Measurements from ENCODE around the gene SAAL1. TPM values are rescaled to one million over a fixed set of nuclear protein-coding genes. Genes with fewer than 3 reads are reported as not detected.
A peak's percentile ranks its signal among the peaks of the same experiment; 100 is the strongest.

The SAAL1 gene
- total RNA-seq, 2 donors from 2014 or later: 13.3 to 31.1 TPM

DNA sequence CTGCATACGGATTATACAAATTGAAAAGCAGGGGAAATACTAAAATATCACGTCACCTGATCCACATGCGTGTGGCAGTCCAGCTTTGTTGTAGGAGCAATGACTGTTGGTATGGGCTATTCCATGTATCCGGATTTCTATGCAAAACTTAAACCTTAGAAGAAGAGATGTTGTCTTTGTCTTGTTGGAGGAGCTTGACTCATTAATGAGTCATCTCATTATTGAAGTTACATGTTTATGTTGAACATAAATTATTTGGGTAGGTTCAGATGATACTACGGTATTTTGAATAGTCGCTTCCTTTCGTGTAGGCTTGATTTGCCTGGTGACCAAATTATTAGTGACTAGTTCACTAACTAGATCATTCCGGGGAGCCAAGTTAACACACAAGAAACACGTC, 806 bp upstream of the SAAL1 start:
- Mint-ChIP-seq H3K36me3 (ENCODE audit: low read depth) (peaks cover 19% of the 10 kb centered on the region), H3K27ac (no peak overlapping the region), H3K4me3 (peak overlapping the region; percentile 93), H3K9me3 (no peaks in the 10 kb centered on the region), H3K4me1 (peaks cover 14% of the 10 kb centered on the region), H3K27me3 (peaks cover 14% of the 10 kb centered on the region)
- no peak for ATAC-seq (replicated peaks)

DNA sequence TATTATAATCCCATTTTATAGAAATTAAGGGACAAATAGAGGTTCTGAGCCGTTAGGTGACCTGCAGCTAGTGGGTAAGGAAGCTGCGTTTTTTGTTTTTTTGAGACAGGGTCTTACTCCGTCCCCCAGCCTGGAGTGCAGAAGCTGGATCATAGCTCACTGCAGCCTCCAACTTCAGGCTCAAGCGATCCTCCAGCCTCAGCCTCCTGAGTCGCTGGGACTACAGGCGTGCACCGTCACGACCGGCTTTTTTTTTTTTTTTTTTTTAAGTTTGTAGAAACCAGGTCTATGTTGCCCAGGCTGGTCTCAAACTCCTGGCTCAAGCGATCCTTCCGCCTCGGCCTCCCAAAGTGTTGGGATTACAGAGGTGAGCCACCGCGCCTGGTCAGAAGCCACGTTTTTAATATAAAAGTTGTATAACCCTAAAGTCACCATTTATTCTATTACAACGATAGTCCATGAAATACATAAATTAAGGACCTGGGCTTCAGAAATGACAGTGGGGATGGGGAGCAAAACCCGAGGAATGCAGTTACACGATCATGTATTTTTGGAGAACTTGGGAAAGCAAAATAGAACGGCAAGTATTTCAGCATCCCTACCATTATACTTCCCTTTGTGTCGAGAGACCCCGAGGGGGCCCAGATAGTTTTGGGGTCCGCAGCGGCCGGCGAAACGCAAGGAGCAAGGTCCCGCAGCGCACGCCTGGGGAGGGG, 638 bp downstream of the SAAL1 start:
- Mint-ChIP-seq H3K27ac (peak overlapping the region; percentile 90), H3K9me3 (no peaks in the 10 kb centered on the region), H3K4me3 (peak overlapping the region; percentile 93), H3K27me3 (peaks cover 5% of the 10 kb centered on the region), H3K36me3 (ENCODE audit: low read depth) (peaks cover 33% of the 10 kb centered on the region), H3K4me1 (peaks cover 21% of the 10 kb centered on the region)
- no peak for ATAC-seq (replicated peaks)

DNA sequence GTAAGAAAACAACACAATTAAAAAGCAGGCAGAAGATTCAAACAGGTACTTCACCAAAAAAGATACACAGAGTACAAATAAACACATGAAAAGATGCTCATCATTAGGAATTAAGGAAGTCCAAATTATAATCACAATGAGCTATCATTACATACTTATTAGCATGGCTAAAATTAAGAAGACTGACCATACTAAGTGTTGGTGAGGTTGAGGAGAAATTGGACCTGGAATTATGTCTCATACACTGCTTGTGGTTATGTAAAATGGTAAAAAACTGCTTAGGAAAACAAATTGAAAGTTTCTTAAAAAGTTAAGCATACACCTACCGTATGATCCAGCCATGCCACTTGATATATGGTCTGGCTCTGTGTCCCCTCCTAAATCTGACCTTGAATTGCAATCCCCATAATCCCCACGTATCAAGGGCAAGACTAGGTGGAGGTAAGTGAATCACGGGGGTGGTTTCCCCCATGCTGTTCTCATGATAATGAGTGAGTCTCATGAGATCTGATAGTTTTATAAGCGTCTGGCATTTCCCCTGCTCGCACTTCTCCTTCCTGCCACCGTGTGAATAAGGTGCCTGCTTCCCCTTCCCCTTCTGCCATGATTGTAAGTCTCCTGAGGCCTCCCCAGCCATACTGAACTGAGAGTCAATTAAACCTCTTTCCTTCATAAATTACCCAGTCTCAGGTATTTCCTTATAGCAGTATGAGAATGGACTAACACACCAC, 4.8 kb downstream of the SAAL1 start:
- peak overlapping the region; percentile 16 for H3K27ac Mint-ChIP-seq

DNA sequence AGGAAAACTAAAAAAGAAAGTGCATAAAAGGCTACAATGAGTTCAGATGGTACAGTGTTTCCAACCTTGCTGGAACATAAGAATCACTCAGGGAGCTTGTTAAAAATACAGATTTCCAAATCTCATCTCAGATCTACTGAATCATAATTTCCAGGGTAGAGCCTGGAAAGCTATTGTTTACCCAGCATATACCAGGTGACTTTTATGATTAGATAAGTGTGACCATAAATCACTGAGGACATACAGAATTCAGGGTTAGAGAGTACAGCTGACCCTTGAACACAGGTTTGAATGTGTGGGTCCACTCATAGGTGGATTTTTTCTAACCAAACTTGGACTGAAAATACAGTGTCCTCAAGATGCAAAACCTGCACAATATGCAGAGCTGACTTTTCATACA, 11.9 kb downstream of the SAAL1 start:
- Mint-ChIP-seq H3K9me3 (no peaks in the 10 kb centered on the region), H3K4me1 (no peaks in the 10 kb centered on the region), H3K27me3 (no peaks in the 10 kb centered on the region), H3K4me3 (no peak overlapping the region), H3K27ac (no peak overlapping the region), H3K36me3 (ENCODE audit: low read depth) (peaks cover 78% of the 10 kb centered on the region)
- no peak for ATAC-seq (replicated peaks)

More for the DNA sequence above, 4.8 kb downstream of the SAAL1 start:
- H3K27me3 Mint-ChIP-seq: no peaks in the 10 kb centered on the region
- peaks cover 16% of the 10 kb centered on the region for H3K4me1 Mint-ChIP-seq
- no peaks in the 10 kb centered on the region for H3K9me3 Mint-ChIP-seq
- H3K36me3 Mint-ChIP-seq (ENCODE audit: low read depth): peaks cover 56% of the 10 kb centered on the region
- peak; percentile 12 for ATAC-seq (replicated peaks)
- H3K4me3 Mint-ChIP-seq: peak overlapping the region; percentile 14

DNA sequence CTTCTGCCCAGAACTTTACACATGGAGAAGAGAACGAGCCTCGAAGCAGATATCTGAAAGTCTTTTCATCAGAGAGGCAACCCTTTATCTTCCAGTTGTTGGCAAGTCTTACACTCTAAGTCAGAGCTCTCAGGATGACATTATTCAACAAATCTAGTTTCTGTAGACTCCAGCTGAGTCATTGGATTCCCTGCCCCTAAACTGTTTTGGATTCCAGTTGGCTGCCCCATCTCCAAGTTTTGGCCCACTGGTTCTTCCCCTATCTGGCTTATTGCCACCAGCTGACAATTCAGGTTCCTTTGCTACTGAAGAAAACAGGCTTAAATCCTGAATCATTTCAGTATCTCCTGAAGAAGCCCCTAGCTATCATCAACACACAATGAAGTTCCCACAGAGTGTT, 14.2 kb downstream of the SAAL1 start:
- no peaks in the 10 kb centered on the region for H3K27me3 Mint-ChIP-seq
- H3K9me3 Mint-ChIP-seq: no peaks in the 10 kb centered on the region
- H3K27ac Mint-ChIP-seq: no peak overlapping the region
- no peak for ATAC-seq (replicated peaks)
- no peaks in the 10 kb centered on the region for H3K4me1 Mint-ChIP-seq
- H3K4me3 Mint-ChIP-seq: no peak overlapping the region
- H3K36me3 Mint-ChIP-seq (ENCODE audit: low read depth): peaks cover 90% of the 10 kb centered on the region

DNA sequence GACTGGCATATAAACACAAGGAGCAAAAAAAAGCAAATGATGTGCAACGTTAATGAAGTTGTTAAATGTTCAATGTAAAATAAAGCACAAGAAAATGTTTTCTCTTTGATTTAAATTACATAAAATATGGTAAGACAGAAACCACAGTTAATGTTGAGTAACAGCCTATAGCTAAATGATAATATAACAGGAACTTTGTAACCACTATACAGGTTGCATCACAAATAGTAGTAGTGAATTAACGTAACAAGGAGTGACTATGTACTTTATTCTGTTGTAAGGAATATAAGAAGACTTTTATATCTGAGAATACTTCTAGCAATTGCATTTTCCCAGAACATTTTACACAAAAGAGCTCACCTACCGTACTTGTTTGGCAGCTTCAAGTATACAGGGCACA, 16.9 kb downstream of the SAAL1 start:
- Mint-ChIP-seq H3K4me1 (no peaks in the 10 kb centered on the region), H3K27ac (peak overlapping the region; percentile 28), H3K27me3 (no peaks in the 10 kb centered on the region), H3K36me3 (ENCODE audit: low read depth) (peaks cover 98% of the 10 kb centered on the region), H3K9me3 (no peaks in the 10 kb centered on the region), H3K4me3 (no peak overlapping the region)
- ATAC-seq (replicated peaks): no peak

DNA sequence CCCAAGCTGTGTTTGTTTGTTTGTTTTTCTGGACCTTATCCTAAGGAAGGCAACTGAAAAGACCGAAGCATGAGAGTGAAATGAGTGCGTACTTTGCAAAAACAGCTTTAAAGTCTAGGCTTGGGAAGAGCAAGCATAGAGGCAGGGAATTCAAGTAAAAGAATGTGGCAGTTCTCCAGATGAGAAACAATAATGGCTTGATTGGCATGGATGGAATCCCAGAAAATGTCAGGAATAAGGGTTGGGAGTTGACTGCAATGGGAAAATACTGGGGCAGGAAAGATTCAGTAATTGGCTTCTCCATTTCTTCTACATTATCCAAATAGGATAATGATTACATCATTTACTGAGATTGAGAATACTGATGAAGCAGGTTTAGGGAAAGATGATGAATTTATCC, 17.5 kb downstream of the SAAL1 start:
- Mint-ChIP-seq H3K4me1 (no peaks in the 10 kb centered on the region), H3K4me3 (no peak overlapping the region), H3K36me3 (ENCODE audit: low read depth) (peaks cover 98% of the 10 kb centered on the region), H3K27ac (no peak overlapping the region), H3K27me3 (no peaks in the 10 kb centered on the region), H3K9me3 (no peaks in the 10 kb centered on the region)
- ATAC-seq (replicated peaks): no peak

DNA sequence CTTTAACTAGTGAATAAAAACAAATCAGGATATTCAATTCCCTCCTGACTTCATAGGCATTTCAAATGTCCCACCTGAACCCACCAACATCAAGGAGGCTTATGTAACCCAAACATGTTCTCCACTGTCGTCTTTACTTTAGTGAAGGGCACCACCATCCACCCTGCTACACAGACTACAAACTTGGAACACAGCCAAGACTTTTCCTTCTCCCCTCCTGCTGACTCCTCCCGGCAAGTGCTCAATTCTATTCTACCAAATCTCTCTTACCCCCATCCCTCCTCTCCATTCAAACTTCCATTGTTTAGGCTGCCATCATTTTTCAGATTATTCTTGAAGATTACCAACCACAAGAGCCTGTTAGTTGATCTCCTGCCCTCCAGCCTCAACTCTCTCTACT, 24.3 kb downstream of the SAAL1 start:
- no peak overlapping the region for H3K4me3 Mint-ChIP-seq

DNA sequence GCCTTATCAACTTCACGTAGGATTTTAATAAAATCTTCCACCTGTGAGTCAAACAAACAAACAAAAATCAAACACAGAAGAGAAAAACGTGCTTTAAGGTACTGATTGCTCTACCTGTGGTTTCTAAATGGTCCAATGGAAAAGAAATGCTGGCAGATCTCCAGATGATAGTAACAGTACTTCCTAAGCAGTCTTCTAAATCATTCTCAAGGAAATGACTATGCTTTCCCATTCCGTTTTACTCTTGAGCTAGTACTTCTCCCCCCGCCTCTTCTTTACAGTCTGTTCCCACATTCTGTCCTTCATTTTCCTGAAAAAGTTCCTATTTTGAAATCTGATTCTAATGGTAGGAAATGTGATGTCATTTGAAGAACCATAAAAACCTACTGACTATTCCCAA, 25.4 kb downstream of the SAAL1 start:
- Mint-ChIP-seq H3K27ac (no peak overlapping the region), H3K27me3 (no peaks in the 10 kb centered on the region), H3K4me3 (no peak overlapping the region), H3K9me3 (no peaks in the 10 kb centered on the region), H3K36me3 (ENCODE audit: low read depth) (peaks cover 66% of the 10 kb centered on the region), H3K4me1 (no peaks in the 10 kb centered on the region)
- ATAC-seq (replicated peaks): no peak

More for the DNA sequence above, 24.3 kb downstream of the SAAL1 start:
- H3K9me3 Mint-ChIP-seq: no peaks in the 10 kb centered on the region
- H3K4me1 Mint-ChIP-seq: no peaks in the 10 kb centered on the region
- no peak for ATAC-seq (replicated peaks)
- H3K27me3 Mint-ChIP-seq: no peaks in the 10 kb centered on the region
- peak overlapping the region; percentile 64 for H3K27ac Mint-ChIP-seq
- H3K36me3 Mint-ChIP-seq (ENCODE audit: low read depth): peaks cover 77% of the 10 kb centered on the region

DNA sequence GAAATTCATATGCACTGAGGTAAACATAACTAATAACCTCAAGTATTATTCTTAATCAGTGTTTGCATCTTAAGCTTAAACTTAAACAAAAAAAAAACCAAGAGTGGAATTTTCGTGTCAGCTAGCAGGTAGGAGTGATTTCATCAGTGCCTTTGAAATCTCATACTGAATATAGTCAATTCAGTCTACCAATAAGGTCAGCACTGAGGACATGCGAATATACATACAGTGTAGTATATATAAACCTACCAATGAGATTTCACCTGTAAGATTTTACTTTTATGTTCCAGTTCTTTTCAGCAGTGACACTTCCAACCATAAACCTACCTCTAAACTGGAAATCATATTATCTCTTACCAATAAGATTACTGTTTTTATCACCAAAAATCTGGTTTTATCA, 27.0 kb downstream of the SAAL1 start:
- peaks cover 51% of the 10 kb centered on the region for H3K36me3 Mint-ChIP-seq (ENCODE audit: low read depth)
- no peak for ATAC-seq (replicated peaks)
- H3K27me3 Mint-ChIP-seq: no peaks in the 10 kb centered on the region

DNA sequence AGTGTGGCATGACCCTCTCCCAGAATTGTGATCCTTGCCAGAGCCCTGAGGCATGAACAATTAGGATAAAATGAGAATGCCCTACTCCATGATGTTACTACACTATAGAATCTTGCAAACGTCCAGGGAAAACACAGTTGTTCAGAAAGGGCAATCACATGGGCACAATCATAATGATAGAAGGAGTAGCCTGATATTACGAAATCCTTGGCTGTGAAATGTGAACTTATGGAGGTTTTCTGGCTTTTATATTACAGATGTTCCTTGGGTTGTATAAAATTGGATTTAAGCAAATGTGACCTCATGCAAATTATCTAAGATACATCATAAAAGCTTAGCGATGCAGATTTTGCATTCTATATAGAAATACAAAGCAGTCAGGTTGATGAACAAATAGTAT, 30.4 kb downstream of the SAAL1 start:
- Mint-ChIP-seq H3K27ac (no peak overlapping the region), H3K27me3 (no peaks in the 10 kb centered on the region), H3K4me3 (no peak overlapping the region), H3K4me1 (no peaks in the 10 kb centered on the region), H3K36me3 (ENCODE audit: low read depth) (peaks cover 17% of the 10 kb centered on the region), H3K9me3 (no peaks in the 10 kb centered on the region)
- ATAC-seq (replicated peaks): no peak

More for the DNA sequence above, 27.0 kb downstream of the SAAL1 start:
- H3K4me1 Mint-ChIP-seq: no peaks in the 10 kb centered on the region
- H3K27ac Mint-ChIP-seq: no peak overlapping the region
- no peaks in the 10 kb centered on the region for H3K9me3 Mint-ChIP-seq
- H3K4me3 Mint-ChIP-seq: no peak overlapping the region

DNA sequence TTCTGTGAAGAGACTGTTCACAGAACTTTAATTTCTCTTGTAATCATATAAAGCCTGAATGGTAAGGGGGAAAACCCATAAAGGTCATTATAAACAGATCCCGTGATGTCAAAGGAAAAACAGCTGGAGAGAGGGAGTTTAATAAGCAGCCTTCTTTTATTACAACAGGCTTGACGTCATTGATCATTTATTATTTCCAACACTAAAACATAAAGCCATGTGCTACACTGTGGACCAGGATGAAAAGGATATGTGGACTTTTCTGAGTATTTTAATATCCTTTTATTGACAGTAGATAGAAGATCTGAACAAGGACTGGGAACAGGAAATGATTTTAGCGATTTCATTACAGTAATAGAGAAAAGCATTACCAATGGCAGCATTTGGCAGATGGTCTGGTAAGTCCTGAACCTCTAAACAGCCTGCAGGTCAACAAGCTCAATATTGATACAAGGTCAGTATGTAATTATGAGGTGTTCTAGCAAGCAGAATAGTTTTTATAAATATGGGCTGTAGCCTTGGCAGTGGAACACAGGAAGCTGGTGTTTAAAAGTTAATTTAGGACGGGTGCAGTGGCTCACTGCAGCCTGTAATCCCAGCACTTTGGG, 34.7 kb downstream of the SAAL1 start:
- Mint-ChIP-seq H3K27ac (peak overlapping the region; percentile 43), H3K27me3 (no peaks in the 10 kb centered on the region), H3K4me3 (no peak overlapping the region), H3K4me1 (no peaks in the 10 kb centered on the region), H3K36me3 (ENCODE audit: low read depth) (no peaks in the 10 kb centered on the region), H3K9me3 (no peaks in the 10 kb centered on the region)
- no peak for ATAC-seq (replicated peaks)

DNA sequence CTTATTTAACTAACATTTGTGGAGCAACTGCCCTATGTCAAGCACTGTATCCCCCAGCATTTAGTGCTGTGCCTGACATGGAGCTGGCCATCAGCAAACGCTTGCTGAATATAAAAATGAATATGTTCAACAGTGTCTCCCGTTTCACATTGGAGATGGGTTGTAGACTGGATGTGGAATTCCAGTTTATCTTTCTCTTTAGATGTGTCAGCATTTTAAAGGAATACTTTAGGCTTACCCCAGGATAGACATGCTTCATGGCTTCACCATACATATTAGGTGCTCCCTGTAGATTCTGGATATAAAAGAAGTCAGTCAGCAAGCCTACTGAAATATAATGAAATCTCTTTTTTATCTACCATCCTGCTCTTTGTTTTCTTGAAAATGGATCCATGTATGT, 38.5 kb downstream of the SAAL1 start:
- no peaks in the 10 kb centered on the region for H3K4me1 Mint-ChIP-seq
- no peak for ATAC-seq (replicated peaks)
- no peaks in the 10 kb centered on the region for H3K36me3 Mint-ChIP-seq (ENCODE audit: low read depth)

DNA sequence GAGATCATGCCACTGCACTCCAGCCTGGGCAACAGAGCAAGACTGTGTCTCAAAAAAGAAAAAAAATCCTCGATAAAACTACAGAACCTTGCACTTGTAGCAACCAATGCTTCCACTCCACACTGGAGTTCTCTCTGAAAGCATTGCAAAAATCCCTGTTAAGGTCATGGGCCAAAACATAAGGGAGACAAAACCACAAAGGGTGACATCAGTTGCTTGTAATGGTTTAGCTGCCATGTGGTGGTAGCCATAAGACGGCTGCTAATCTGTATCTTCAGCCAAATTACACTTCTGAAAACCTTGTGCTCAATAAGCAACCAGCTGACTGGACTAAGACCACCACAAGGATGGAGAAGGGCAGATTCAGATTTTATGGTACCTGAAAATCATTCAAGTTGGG, 39.3 kb downstream of the SAAL1 start:
- Mint-ChIP-seq H3K27me3 (no peaks in the 10 kb centered on the region), H3K27ac (no peak overlapping the region), H3K4me3 (no peak overlapping the region), H3K9me3 (no peaks in the 10 kb centered on the region), H3K4me1 (no peaks in the 10 kb centered on the region), H3K36me3 (ENCODE audit: low read depth) (no peaks in the 10 kb centered on the region)
- no peak for ATAC-seq (replicated peaks)

More for the DNA sequence above, 38.5 kb downstream of the SAAL1 start:
- Mint-ChIP-seq H3K27ac (no peak overlapping the region), H3K9me3 (no peaks in the 10 kb centered on the region), H3K27me3 (no peaks in the 10 kb centered on the region), H3K4me3 (no peak overlapping the region)

DNA sequence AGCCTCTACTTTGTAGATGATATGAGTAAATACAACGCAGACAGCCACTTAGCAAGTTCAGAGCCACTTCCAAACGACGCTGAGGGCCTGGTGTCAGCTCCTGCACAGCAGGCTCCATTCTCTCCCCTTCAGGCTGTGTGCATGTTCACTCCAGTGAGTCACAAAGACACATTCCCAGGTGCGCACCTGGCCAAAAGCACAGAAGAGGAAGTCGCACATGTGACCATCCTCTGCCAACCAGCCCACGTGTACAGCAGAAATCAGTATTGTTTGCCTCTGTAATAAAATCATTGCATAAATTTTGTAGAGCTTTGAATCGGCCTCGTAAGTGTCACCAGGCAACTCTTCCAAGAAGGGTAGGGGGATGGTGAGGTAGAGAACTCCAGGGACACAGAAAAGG, 40.3 kb downstream of the SAAL1 start:
- H3K27me3 Mint-ChIP-seq: no peaks in the 10 kb centered on the region
- no peak overlapping the region for H3K4me3 Mint-ChIP-seq
- no peaks in the 10 kb centered on the region for H3K4me1 Mint-ChIP-seq
- H3K36me3 Mint-ChIP-seq (ENCODE audit: low read depth): no peaks in the 10 kb centered on the region
- ATAC-seq (replicated peaks): no peak
- no peak overlapping the region for H3K27ac Mint-ChIP-seq
- H3K9me3 Mint-ChIP-seq: no peaks in the 10 kb centered on the region
